NCI-H69 (cell line): Measurements from ENCODE around the gene RND1.

Source experiments
- DNase-seq: peaks from one replicate; lab custom pipeline; 2025; lab: John Stamatoyannopoulos, UW

RND1 gene

GRCh38 chr12:48827026-48827425, 38.6 kb downstream of the RND1 start:
- no peak for DNase-seq

GRCh38 chr12:48826209-48826855, 39.3 kb downstream of the RND1 start:
- no peak for DNase-seq

GRCh38 chr12:48824905-48825304, 40.8 kb downstream of the RND1 start:
- no peak for DNase-seq

- no peak for DNase-seq
Measured at GRCh38 chr12:48824112-48824511, 41.6 kb downstream of the RND1 start.

GRCh38 chr12:48823281-48823680, 42.4 kb downstream of the RND1 start:
- DNase-seq: no peak

GRCh38 chr12:48822711-48823110, 43.0 kb downstream of the RND1 start:
- DNase-seq: no peak

GRCh38 chr12:48822139-48822538, 43.5 kb downstream of the RND1 start:
- no peak for DNase-seq

- peak; percentile 41 for DNase-seq
Measured at GRCh38 chr12:48819986-48820725, 45.5 kb downstream of the RND1 start.

GRCh38 chr12:48818831-48819590, 46.7 kb downstream of the RND1 start:
- peak; percentile 69 for DNase-seq

GRCh38 chr12:48817873-48818830, 47.5 kb downstream of the RND1 start, which contains the start of gene CACNB3:
TSS of gene CACNB3 (plus strand) at chr12:48818496. CDS start at chr12:48818930, 434 bp downstream.
- peak; percentile 92 for DNase-seq

- peak; percentile 47 for DNase-seq
Measured at GRCh38 chr12:48816143-48816854, 49.4 kb downstream of the RND1 start.

- DNase-seq: peak; percentile 95
Measured at GRCh38 chr12:48815126-48816110, 50.3 kb downstream of the RND1 start.

GRCh38 chr12:48814262-48815125, 51.2 kb downstream of the RND1 start:
- DNase-seq: peak; percentile 82

- no peak for DNase-seq
Measured at GRCh38 chr12:48813465-48814261, 52.0 kb downstream of the RND1 start.

- DNase-seq: no peak
Measured at GRCh38 chr12:48812389-48812788, 53.3 kb downstream of the RND1 start.

GRCh38 chr12:48811437-48812090, 54.1 kb downstream of the RND1 start:
- DNase-seq: no peak

GRCh38 chr12:48810903-48811431, 54.7 kb downstream of the RND1 start:
- no peak for DNase-seq
